Esophagus muscularis mucosa (tissue), 4 donors: Measurements from ENCODE around the gene PTPRN2. TPM values are rescaled to one million over a fixed set of nuclear protein-coding genes. Genes with fewer than 3 reads are reported as not detected.

Experiments used
- DNase-seq: peaks from one replicate; pipeline ENCODE4 v3.0.0-alpha.2; 2017; ENCODE audit errors: extremely low spot score
- H3K27ac ChIP-seq, 4 donors: fragments of 200-600 bp; sonication (generic); replicated peaks in 1 of 4; 1 replicate in 3 of 4; 2 replicates in 1 of 4; pipeline ENCODE4 v1.5.1; 2016 to 2019; ENCODE audit warnings: mild to moderate bottlenecking in 1 of 4
- H3K27me3 ChIP-seq, 4 donors: fragments of 200-600 bp; sonication (generic); one replicate each; pipeline versions ENCODE4 v1.5.1 to v1.6.0; 2016 to 2019
- H3K36me3 ChIP-seq, 4 donors: fragments of 200-600 bp; sonication (generic); one replicate each; pipeline ENCODE4 v1.5.1; 2016 to 2019
- H3K4me1 ChIP-seq, 4 donors: fragments of 200-600 bp; sonication (generic); one replicate each; pipeline ENCODE4 v1.5.1; 2016 to 2019
- H3K4me3 ChIP-seq, 4 donors: fragments of 200-600 bp; sonication (generic); 1 replicate in 2 of 4; 2 replicates in 2 of 4; pipeline ENCODE4 v1.5.1; 2016 to 2019; ENCODE audit warnings: mild to moderate bottlenecking in 4 of 4, moderate library complexity in 1 of 4
- H3K9me3 ChIP-seq, 4 donors: fragments of 200-600 bp; sonication (generic); 1 replicate in 3 of 4; 2 replicates in 1 of 4; pipeline ENCODE4 v1.5.1; 2016 to 2019
- CTCF ChIP-seq, 3 experiments: fragments of 200-600 bp in 2 of 3; fragments of 450-650 bp in 1 of 3; sonication (generic) in 2 of 3; IDR thresholded peaks; one replicate each; pipeline ENCODE4 v1.5.1; 2017 to 2019; ENCODE audit warnings: antibody characterized with exemption in 3 of 3, mild to moderate bottlenecking in 2 of 3, moderate library complexity in 1 of 3
- EP300 ChIP-seq: sonication (generic); formaldehyde crosslinking; IDR thresholded peaks from one replicate; pipeline ENCODE4 v1.6.1; 2017; ENCODE audit warnings: antibody characterized with exemption
- POLR2A ChIP-seq: fragments of 450-650 bp; IDR thresholded peaks from one replicate; pipeline ENCODE4 v1.6.1; 2017; ENCODE audit warnings: antibody characterized with exemption, moderate library complexity, mild to moderate bottlenecking, low read depth
- POLR2AphosphoS5 ChIP-seq, 2 donors: sonication (generic); formaldehyde crosslinking; IDR thresholded peaks; one replicate each; pipeline ENCODE4 v1.6.1; 2017; ENCODE audit warnings: antibody characterized with exemption in 2 of 2
- WGBS: methylation state at CpG from one replicate; pipeline ENCODE4 v1.1.5; 2018; 5-methylcytosine and 5-hydroxymethylcytosine counted together
- intact Hi-C: fragments of 100-400 bp; cut with DNase I; formaldehyde crosslinking; loops from one replicate; pipeline ENCODE4 v1.15.1; 2023
- total RNA-seq, 4 donors: library from RNA; depleted of rRNA; stranded (reverse); fragments of >200 nt; gene quantifications; one replicate each; pipeline versions ENCODE4 v1.1.0 to v1.2.1, GENCODE V29; 2016

PTPRN2 gene
- total RNA-seq, 4 donors from 2014 or later = 2.1 to 3.1 (median 3.1) TPM

- Histone ChIP-seq H3K9me3 (peaks cover 0 to 17% (median 11%) of the 10 kb centered on the region in 4 donors), H3K27me3 (peaks cover 0 to 43% (median 0%) of the 10 kb centered on the region in 4 donors), H3K27ac (no peak overlapping the region), H3K36me3 (no peaks in the 10 kb centered on the region), H3K4me3 (no peak overlapping the region), H3K4me1 (no peaks in the 10 kb centered on the region)
- DNase-seq = no peak
- TF ChIP-seq POLR2AphosphoS5 (IDR thresholded peaks at IDR 0.05) (no peak), CTCF (IDR thresholded peaks at IDR 0.05) (no peak), POLR2A (no peak), EP300 (no peak)
- WGBS = 90% methylated on average over 8 of the region's 21 CpGs
- intact Hi-C loops = no loop called here
Observed at GRCh38 chr7:157772486-157773130, 815.0 kb downstream of the PTPRN2 start.

- no peak for DNase-seq
- no peak overlapping the region for H3K27ac ChIP-seq
- TF ChIP-seq POLR2A (no peak), CTCF (IDR thresholded peaks at IDR 0.05) (no peak), EP300 (no peak), POLR2AphosphoS5 (IDR thresholded peaks at IDR 0.05) (no peak)
- H3K27me3 ChIP-seq = peaks cover 0 to 38% (median 0%) of the 10 kb centered on the region in 4 donors
- peaks cover 0 to 17% (median 11%) of the 10 kb centered on the region in 4 donors for H3K9me3 ChIP-seq
- 91% methylated on average over 5 of the region's 6 CpGs for WGBS
- no peaks in the 10 kb centered on the region for H3K4me1 ChIP-seq
- H3K4me3 ChIP-seq = no peak overlapping the region
- no peaks in the 10 kb centered on the region for H3K36me3 ChIP-seq
- intact Hi-C loops = no loop called here
Observed at GRCh38 chr7:157771689-157772088, 815.9 kb downstream of the PTPRN2 start.

GRCh38 chr7:157770716-157771320 lies 816.8 kb downstream of the PTPRN2 start:
- 94% methylated on average over 4 of the region's 13 CpGs for WGBS
- Histone ChIP-seq H3K9me3 (peaks cover 0 to 17% (median 11%) of the 10 kb centered on the region in 4 donors), H3K27me3 (peaks cover 0 to 38% (median 0%) of the 10 kb centered on the region in 4 donors), H3K36me3 (no peaks in the 10 kb centered on the region), H3K27ac (no peak overlapping the region), H3K4me3 (no peak overlapping the region), H3K4me1 (no peaks in the 10 kb centered on the region)
- intact Hi-C loops = no loop called here
- DNase-seq = no peak
- TF ChIP-seq EP300 (no peak), POLR2A (no peak), POLR2AphosphoS5 (IDR thresholded peaks at IDR 0.05) (no peak), CTCF (IDR thresholded peaks at IDR 0.05) (no peak)

- peaks cover 0 to 38% (median 0%) of the 10 kb centered on the region in 4 donors for H3K27me3 ChIP-seq
- 79% methylated on average over 19 of the region's 19 CpGs for WGBS
- no peak for TF ChIP-seq POLR2AphosphoS5 (IDR thresholded peaks at IDR 0.05)
- no peak for TF ChIP-seq POLR2A
- no peak for TF ChIP-seq EP300
- TF ChIP-seq CTCF (IDR thresholded peaks at IDR 0.05) = no peak
- peaks cover 0 to 17% (median 11%) of the 10 kb centered on the region in 4 donors for H3K9me3 ChIP-seq
- H3K27ac ChIP-seq = no peak overlapping the region
- no peak overlapping the region for H3K4me3 ChIP-seq
- no peaks in the 10 kb centered on the region for H3K4me1 ChIP-seq
- intact Hi-C loops = no loop called here
- no peak for DNase-seq
- H3K36me3 ChIP-seq = no peaks in the 10 kb centered on the region
Observed at GRCh38 chr7:157769526-157770215, 818.0 kb downstream of the PTPRN2 start.
